Heart right ventricle (tissue), 16 donors: ENCODE data around the gene ARRDC5. TPM values are rescaled to one million over a fixed set of nuclear protein-coding genes. Genes with fewer than 3 reads are reported as not detected.

ENCODE experiments used
- ATAC-seq, 8 donors: fragments of 200-7000 bp; cut with Tn5 transposase; one replicate each; pipeline ENCODE4 v1.9.1; 2020; ENCODE audit warnings: mild to moderate bottlenecking in 8 of 8, moderate library complexity in 8 of 8, moderate number of reproducible peaks in 1 of 8
- DNase-seq, 2 donors: peaks; one replicate each; pipeline ENCODE4 v3.0.0-alpha.2; 2020
- H3K27ac ChIP-seq, 10 donors: fragments of 200-600 bp; sonication (generic) in 2 of 10; one replicate each; pipeline versions ENCODE4 v1.5.0 to v1.8.0; 2020 to 2022; ENCODE audit warnings: mild to moderate bottlenecking in 3 of 10
- H3K27me3 ChIP-seq, 7 donors: fragments of 200-600 bp; one replicate each; pipeline ENCODE4 v1.8.0; 2021 to 2022; ENCODE audit warnings: mild to moderate bottlenecking in 2 of 7
- H3K36me3 ChIP-seq, 9 donors: fragments of 200-600 bp; sonication (generic) in 1 of 9; one replicate each; pipeline versions ENCODE4 v1.5.0 to v1.8.0; 2020 to 2022; ENCODE audit warnings: mild to moderate bottlenecking in 2 of 9
- H3K4me1 ChIP-seq, 9 donors: fragments of 200-600 bp; sonication (generic) in 1 of 9; one replicate each; pipeline versions ENCODE4 v1.5.0 to v1.8.0; 2020 to 2022; ENCODE audit warnings: mild to moderate bottlenecking in 4 of 9
- H3K4me3 ChIP-seq, 10 donors: fragments of 200-600 bp; sonication (generic) in 2 of 10; one replicate each; pipeline versions ENCODE4 v1.5.0 to v1.8.0; 2020 to 2022; ENCODE audit warnings: mild to moderate bottlenecking in 7 of 10, moderate library complexity in 2 of 10
- H3K9me3 ChIP-seq, 11 donors: fragments of 200-600 bp in 10 of 11; sonication (generic) in 2 of 11; one replicate each; pipeline versions ENCODE4 v1.5.0 to v1.8.0; 2013 to 2022; ENCODE audit warnings: mild to moderate bottlenecking in 2 of 11, control low read depth in 1 of 11, moderate library complexity in 1 of 11
- WGBS, 2 donors: extraction: QIAGEN DNeasy Blood & Tissue Kit; methylation state at CpG; one replicate each; pipeline ENCODE4 v1.1.7; 2013; ENCODE audit warnings: inconsistent platforms in 1 of 2; 5-methylcytosine and 5-hydroxymethylcytosine counted together
- intact Hi-C, 10 donors: fragments of 100-400 bp; cut with DNase I; formaldehyde crosslinking; loops; one replicate each; pipeline versions ENCODE4 v1.11.1 to v1.14.2; 2022
- microRNA-seq, 2 donors: library from miRNA; unstranded; fragments of <30 nt; microRNA quantifications; one replicate each; pipeline ENCODE4 v1.2.0, GENCODE V29; 2021
- polyA plus RNA-seq, 2 donors: library from polyadenylated mRNA; stranded (reverse); fragments of 200-250 nt; gene quantifications; one replicate each; pipeline ENCODE4 v1.2.3, GENCODE V29; 2013
- total RNA-seq, 10 donors: library from RNA; stranded (reverse); fragmentation: NEBNext Ultra II Directional in 3 of 10; extraction: Animal tissue kit (Norgen Biotek cat#: 25700) in 3 of 10; gene quantifications; one replicate each; pipeline versions ENCODE4 v1.2.1 to v1.2.4, GENCODE V29; 2021 to 2023
- TF ChIP-seq, protein P1 (sequence below), 9 donors: fragments of 200-600 bp; sonication (generic) in 2 of 9; IDR thresholded peaks; one replicate each; pipeline versions ENCODE4 v1.5.0 to v1.8.0; 2021 to 2022; ENCODE audit warnings: antibody characterized with exemption in 9 of 9, mild to moderate bottlenecking in 5 of 9, moderate library complexity in 1 of 9
- donor health status: Arrhythmogenic right ventricular cardiomyopathy.
- donor health status: ischemic (EF 13 %, LVEDD 7.1; RV severe dilation, severe dysfunction).
- donor health status: healthy with polysubstance abuse.
- donor health status: DM: no; HTN: yes; CAD: no.
- donor health status: DM: no; HTN: no; CAD: no.
- donor health status: ischemic (EF 25% LVEDD 6.9; RV normal size, moderate dysfunction).
- donor health status: ischemic (EF 25% LVEDD 5.7; RV mildly dilated, moderate dysfunction).
- donor health status: healthy.
- donor health status: DM: yes; HTN: yes; CAD: no.
- donor health status: Ischemic cardiomyopathy.
- donor health status: ischemic (EF 35%, LVEDD 5.7; RV mildly dilated, moderate dysfunction).
- donor health status: nonischemic (EF 11% LVEDD 7.7; RV severe dilation, severe dysfunction).
- donor health status: DM: yes; HTN: yes; CAD: no.
- donor health status: PGD.
- donor health status: ischemic (EF 29% LVEDD 5.4; RV normal size, mild dysfunction).
- donor health status: nonischemic (EF 23%, LVEDD 6.1; RV moderate dilation, normal function).

Gene ARRDC5
- total and polyA plus RNA-seq, 12 donors, result 0.01 to 0.21 TPM; not detected in 10

DNA sequence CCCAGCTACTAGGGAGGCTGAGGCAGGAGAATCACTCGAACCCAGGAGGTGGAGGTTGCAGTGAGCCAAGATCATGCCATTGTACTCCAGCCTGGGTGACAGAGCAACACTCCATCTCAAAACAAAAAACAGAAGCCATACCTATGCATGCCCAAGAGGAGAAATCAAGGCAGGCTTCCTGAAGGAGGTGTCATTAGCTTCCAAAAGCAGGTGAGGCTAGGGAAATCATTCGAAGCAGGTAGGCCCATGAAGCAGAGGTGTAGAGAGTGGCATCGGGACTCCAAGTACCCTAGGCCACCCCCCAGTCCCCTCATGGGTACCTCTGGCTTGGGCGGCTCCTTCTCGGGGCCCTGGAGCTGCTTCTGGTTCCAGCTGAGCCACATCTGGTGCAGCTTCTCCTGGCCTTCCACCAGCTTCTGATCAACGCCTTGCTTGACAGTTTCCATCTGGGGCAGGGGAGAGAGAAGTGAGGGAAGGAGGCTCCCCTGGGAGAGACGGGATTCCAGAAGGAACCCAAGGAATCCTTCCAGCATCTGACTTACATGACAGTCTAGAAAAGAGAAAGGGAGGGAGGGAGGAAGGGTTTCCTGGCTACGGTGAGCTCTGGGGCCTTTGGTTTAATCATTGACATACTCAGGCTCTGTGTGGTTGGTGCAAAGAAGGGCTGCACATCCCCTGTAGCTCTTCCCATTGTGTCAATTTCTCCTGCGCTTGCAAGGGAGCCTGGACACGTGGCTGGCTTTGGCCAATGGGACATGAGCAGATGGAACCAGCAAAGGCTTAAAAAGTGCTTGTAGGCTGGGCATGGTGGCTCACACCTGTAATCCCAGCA is 58.1 kb downstream of the ARRDC5 start:
- H3K4me1 ChIP-seq, result peaks cover 0 to 9% (median 0%) of the 10 kb centered on the region in 9 donors
- 76 to 79% methylated on average over 10 of the region's 10 CpGs for WGBS, 2 donors
- H3K4me3 ChIP-seq, result no peak overlapping the region
- H3K9me3 ChIP-seq, result no peaks in the 10 kb centered on the region
- TF ChIP-seq, protein P1, sequence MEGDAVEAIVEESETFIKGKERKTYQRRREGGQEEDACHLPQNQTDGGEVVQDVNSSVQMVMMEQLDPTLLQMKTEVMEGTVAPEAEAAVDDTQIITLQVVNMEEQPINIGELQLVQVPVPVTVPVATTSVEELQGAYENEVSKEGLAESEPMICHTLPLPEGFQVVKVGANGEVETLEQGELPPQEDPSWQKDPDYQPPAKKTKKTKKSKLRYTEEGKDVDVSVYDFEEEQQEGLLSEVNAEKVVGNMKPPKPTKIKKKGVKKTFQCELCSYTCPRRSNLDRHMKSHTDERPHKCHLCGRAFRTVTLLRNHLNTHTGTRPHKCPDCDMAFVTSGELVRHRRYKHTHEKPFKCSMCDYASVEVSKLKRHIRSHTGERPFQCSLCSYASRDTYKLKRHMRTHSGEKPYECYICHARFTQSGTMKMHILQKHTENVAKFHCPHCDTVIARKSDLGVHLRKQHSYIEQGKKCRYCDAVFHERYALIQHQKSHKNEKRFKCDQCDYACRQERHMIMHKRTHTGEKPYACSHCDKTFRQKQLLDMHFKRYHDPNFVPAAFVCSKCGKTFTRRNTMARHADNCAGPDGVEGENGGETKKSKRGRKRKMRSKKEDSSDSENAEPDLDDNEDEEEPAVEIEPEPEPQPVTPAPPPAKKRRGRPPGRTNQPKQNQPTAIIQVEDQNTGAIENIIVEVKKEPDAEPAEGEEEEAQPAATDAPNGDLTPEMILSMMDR (IDR thresholded peaks at IDR 0.05), result no peak
- H3K27ac ChIP-seq, result peak overlapping the region in 3 of 10 donors; percentile 14 to 40 (median 31)
- peaks cover 0 to 96% (median 11%) of the 10 kb centered on the region in 9 donors for H3K36me3 ChIP-seq
- intact Hi-C loops, result no loop called here
- H3K27me3 ChIP-seq, result no peaks in the 10 kb centered on the region
- DNase-seq (peak; percentile 39 to 49), ATAC-seq (peak in 7 of 8 donors; percentile 52 to 75 (median 67))

DNA sequence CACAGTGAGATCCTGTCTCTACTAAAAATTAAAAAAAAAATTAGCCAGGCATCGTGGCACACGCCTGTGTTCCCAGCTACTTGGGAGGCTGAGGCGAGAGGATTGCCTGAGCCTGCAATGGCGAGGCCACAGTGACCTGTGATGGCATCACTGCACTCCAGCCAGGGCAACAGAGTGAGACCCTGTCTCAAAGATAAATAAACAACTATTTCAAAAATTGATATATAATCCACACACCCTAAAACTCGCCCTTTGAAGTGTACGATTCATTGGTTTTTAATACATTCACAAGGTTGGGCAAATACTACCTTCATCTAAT is 59.1 kb downstream of the ARRDC5 start:
- Histone ChIP-seq H3K27ac (no peak overlapping the region), H3K9me3 (no peaks in the 10 kb centered on the region), H3K4me3 (no peak overlapping the region), H3K27me3 (no peaks in the 10 kb centered on the region), H3K36me3 (peaks cover 0 to 97% (median 15%) of the 10 kb centered on the region in 9 donors), H3K4me1 (peaks cover 0 to 9% (median 0%) of the 10 kb centered on the region in 9 donors)
- DNase-seq, result no peak
- WGBS, 2 donors, result 96 to 99% methylated on average over 6 of the region's 6 CpGs
- intact Hi-C loops, result no loop called here
- no peak for ATAC-seq
- TF ChIP-seq, protein P1 (IDR thresholded peaks at IDR 0.05), result no peak

Small RNAs within 50 kb of the gene (microRNA-seq; reads per million reads assigned to microRNA genes)
- gene MIR4747, result 0 reads per million in 2 donors

Other genes starting within 250 kb of the ARRDC5 start
- 10 to 100 TPM; 14.2 to 48.5 (median 21.1) TPM for gene MYDGF, start 232.6 kb downstream of the ARRDC5 start, total RNA-seq
- 100 to 1,000 TPM in 1 of 2 donors, 10 to 100 TPM in 1; 28.2 to 211 TPM for gene MYDGF, start 232.6 kb downstream of the ARRDC5 start, polyA plus RNA-seq
- gene DPP9, start 179.1 kb downstream of the ARRDC5 start, total RNA-seq, result 10 to 100 TPM; 34.2 to 52.2 (median 45.0) TPM
- gene DPP9, start 179.1 kb downstream of the ARRDC5 start, polyA plus RNA-seq, result 10 to 100 TPM; 34.0 to 42.2 TPM
- gene FEM1A, start 111.2 kb downstream of the ARRDC5 start, total RNA-seq, result 10 to 100 TPM; 36.5 to 51.6 (median 48.1) TPM
- 10 to 100 TPM; 14.4 to 17.3 TPM for gene FEM1A, start 111.2 kb downstream of the ARRDC5 start, polyA plus RNA-seq
- 10 to 100 TPM in 1 of 10 donors, 1 to 10 TPM in 9; 4.5 to 11.1 (median 6.9) TPM for gene TICAM1, start 71.2 kb downstream of the ARRDC5 start, total RNA-seq
- 1 to 10 TPM; 6.3 to 6.4 TPM for gene TICAM1, start 71.2 kb downstream of the ARRDC5 start, polyA plus RNA-seq
- 10 to 100 TPM; 16.3 to 52.9 (median 26.0) TPM for gene PLIN3, start 35.2 kb downstream of the ARRDC5 start, total RNA-seq
- 10 to 100 TPM in 1 of 2 donors, 1 to 10 TPM in 1; 7.2 to 47.0 TPM for gene PLIN3, start 35.2 kb downstream of the ARRDC5 start, polyA plus RNA-seq
- 1 to 10 TPM in 5 of 10 donors, under 1 TPM in 5; 0.35 to 6.2 (median 1.1) TPM for gene UHRF1, start 6.6 kb upstream of the ARRDC5 start, total RNA-seq
- gene UHRF1, start 6.6 kb upstream of the ARRDC5 start, polyA plus RNA-seq, result under 1 TPM; 0.39 to 0.44 TPM
- gene KDM4B, start 66.2 kb upstream of the ARRDC5 start, total RNA-seq, result 10 to 100 TPM; 21.4 to 35.8 (median 30.3) TPM
- gene KDM4B, start 66.2 kb upstream of the ARRDC5 start, polyA plus RNA-seq, result 10 to 100 TPM; 12.4 to 34.4 TPM